Breast epithelium (tissue), 4 donors: Measurements from ENCODE around the gene NFIC. TPM values are rescaled to one million over a fixed set of nuclear protein-coding genes. Genes with fewer than 3 reads are reported as not detected.

Experiments
- DNase-seq, 2 donors: peaks; one replicate each; pipeline ENCODE4 v3.0.0-alpha.2; 2019; ENCODE audit warnings: low spot score in 2 of 2
- H3K27ac ChIP-seq, 2 donors: fragments of 200-600 bp; sonication (generic) in 1 of 2; one replicate each; pipeline ENCODE4 v1.5.1; 2016 to 2019; ENCODE audit warnings: mild to moderate bottlenecking in 1 of 2
- H3K27me3 ChIP-seq, 2 donors: fragments of 200-600 bp; sonication (generic) in 1 of 2; one replicate each; pipeline versions ENCODE4 v1.5.1 to v1.6.0; 2017 to 2019; ENCODE audit warnings: control low read depth in 1 of 2, mild to moderate bottlenecking in 1 of 2
- H3K36me3 ChIP-seq: fragments of 200-600 bp; one replicate; pipeline ENCODE4 v1.5.1; 2019
- H3K4me1 ChIP-seq, 2 donors: fragments of 200-600 bp; sonication (generic); one replicate each; pipeline ENCODE4 v1.5.1; 2016 to 2019; ENCODE audit warnings: control low read depth in 1 of 2
- H3K4me3 ChIP-seq, 3 donors: fragments of 200-600 bp; sonication (generic); 1 replicate in 2 of 3; 2 replicates in 1 of 3; pipeline ENCODE4 v1.5.1; 2016 to 2019; ENCODE audit warnings: mild to moderate bottlenecking in 3 of 3, moderate library complexity in 2 of 3
- H3K9me3 ChIP-seq, 2 donors: fragments of 200-600 bp; sonication (generic) in 1 of 2; one replicate each; pipeline ENCODE4 v1.5.1; 2016 to 2019; ENCODE audit warnings: control low read depth in 1 of 2
- CTCF ChIP-seq, 3 donors: fragments of 450-650 bp; IDR thresholded peaks; one replicate each; pipeline ENCODE4 v1.5.1; 2016 to 2017; ENCODE audit warnings: antibody characterized with exemption in 3 of 3, mild to moderate bottlenecking in 3 of 3, moderate library complexity in 3 of 3
- POLR2A ChIP-seq: fragments of 450-650 bp; IDR thresholded peaks from one replicate; pipeline ENCODE4 v1.6.1; 2016; ENCODE audit warnings: antibody characterized with exemption, mild to moderate bottlenecking, moderate library complexity
- POLR2AphosphoS5 ChIP-seq, 3 donors: sonication (generic); formaldehyde crosslinking; IDR thresholded peaks; one replicate each; pipeline ENCODE4 v1.6.1; 2017; ENCODE audit warnings: antibody characterized with exemption in 3 of 3
- intact Hi-C: fragments of 100-400 bp; cut with DNase I; formaldehyde crosslinking; loops from one replicate; pipeline ENCODE4 v1.15.1; 2023; ENCODE audit warnings: low total_unique reads
- total RNA-seq, 3 donors: library from RNA; depleted of rRNA; stranded (reverse); fragments of >200 nt; gene quantifications; one replicate each; pipeline ENCODE4 v1.1.0, GENCODE V29; 2016

The NFIC gene
- total RNA-seq, 3 donors from 2014 or later, result 48.9 to 97.8 (median 73.1) TPM

GRCh38 chr19:3510727-3511126 lies 144.3 kb downstream of the NFIC start:
- H3K4me1 ChIP-seq, result peaks cover 0 to 8% of the 10 kb centered on the region in 2 donors
- no peak overlapping the region for H3K27ac ChIP-seq
- intact Hi-C loops, result no loop called here
- no peaks in the 10 kb centered on the region for H3K9me3 ChIP-seq
- no peak overlapping the region for H3K4me3 ChIP-seq
- TF ChIP-seq POLR2A (no peak), POLR2AphosphoS5 (IDR thresholded peaks at IDR 0.05) (no peak), CTCF (IDR thresholded peaks at IDR 0.05) (no peak)
- H3K27me3 ChIP-seq, result no peaks in the 10 kb centered on the region
- no peaks in the 10 kb centered on the region for H3K36me3 ChIP-seq
- DNase-seq, result no peak

GRCh38 chr19:3511506-3512251 lies 145.3 kb downstream of the NFIC start:
- no peak for DNase-seq
- TF ChIP-seq CTCF (IDR thresholded peaks at IDR 0.05) (no peak), POLR2A (no peak), POLR2AphosphoS5 (IDR thresholded peaks at IDR 0.05) (no peak)
- Histone ChIP-seq H3K27ac (no peak overlapping the region), H3K27me3 (no peaks in the 10 kb centered on the region), H3K4me3 (no peak overlapping the region), H3K9me3 (no peaks in the 10 kb centered on the region), H3K4me1 (peaks cover 5 to 7% of the 10 kb centered on the region in 2 donors), H3K36me3 (no peaks in the 10 kb centered on the region)
- intact Hi-C loops, result no loop called here

- Histone ChIP-seq H3K4me1 (peaks cover 5 to 7% of the 10 kb centered on the region in 2 donors), H3K27ac (no peak overlapping the region), H3K36me3 (no peaks in the 10 kb centered on the region), H3K27me3 (no peaks in the 10 kb centered on the region), H3K9me3 (no peaks in the 10 kb centered on the region), H3K4me3 (no peak overlapping the region)
- DNase-seq, result no peak
- intact Hi-C loops, result no loop called here
- TF ChIP-seq POLR2A, result no peak
- no peak for TF ChIP-seq CTCF (IDR thresholded peaks at IDR 0.05)
- TF ChIP-seq POLR2AphosphoS5 (IDR thresholded peaks at IDR 0.05), result no peak
Measured at GRCh38 chr19:3512562-3513228, 146.3 kb downstream of the NFIC start.

- H3K4me1 ChIP-seq, result peaks cover 4 to 7% of the 10 kb centered on the region in 2 donors
- no peak for TF ChIP-seq CTCF (IDR thresholded peaks at IDR 0.05)
- TF ChIP-seq POLR2A, result no peak
- no peaks in the 10 kb centered on the region for H3K27me3 ChIP-seq
- no peak overlapping the region for H3K4me3 ChIP-seq
- H3K36me3 ChIP-seq, result no peaks in the 10 kb centered on the region
- no peak overlapping the region for H3K27ac ChIP-seq
- intact Hi-C loops, result no loop called here
- no peak for DNase-seq
- no peaks in the 10 kb centered on the region for H3K9me3 ChIP-seq
Measured at GRCh38 chr19:3513229-3514140, 147.1 kb downstream of the NFIC start.
